Activated CD4-positive, alpha-beta T cell treated with anti-CD3 and anti-CD28 coated beads, Interleukin-2, amount 50 U/mL, for 48 hours (primary cell): ENCODE measurements around the gene TMEM127.
"Not testable (repeated sequence)": the region's sequence is repeated elsewhere in the genome, so short reads cannot be mapped to it uniquely, and the experiment has no call there.

Experiments used
- DNase-seq, 2 experiments: peaks; one replicate each; pipeline ENCODE4 v3.0.0-alpha.2; 2020

The TMEM127 gene, protein sequence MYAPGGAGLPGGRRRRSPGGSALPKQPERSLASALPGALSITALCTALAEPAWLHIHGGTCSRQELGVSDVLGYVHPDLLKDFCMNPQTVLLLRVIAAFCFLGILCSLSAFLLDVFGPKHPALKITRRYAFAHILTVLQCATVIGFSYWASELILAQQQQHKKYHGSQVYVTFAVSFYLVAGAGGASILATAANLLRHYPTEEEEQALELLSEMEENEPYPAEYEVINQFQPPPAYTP

DNA sequence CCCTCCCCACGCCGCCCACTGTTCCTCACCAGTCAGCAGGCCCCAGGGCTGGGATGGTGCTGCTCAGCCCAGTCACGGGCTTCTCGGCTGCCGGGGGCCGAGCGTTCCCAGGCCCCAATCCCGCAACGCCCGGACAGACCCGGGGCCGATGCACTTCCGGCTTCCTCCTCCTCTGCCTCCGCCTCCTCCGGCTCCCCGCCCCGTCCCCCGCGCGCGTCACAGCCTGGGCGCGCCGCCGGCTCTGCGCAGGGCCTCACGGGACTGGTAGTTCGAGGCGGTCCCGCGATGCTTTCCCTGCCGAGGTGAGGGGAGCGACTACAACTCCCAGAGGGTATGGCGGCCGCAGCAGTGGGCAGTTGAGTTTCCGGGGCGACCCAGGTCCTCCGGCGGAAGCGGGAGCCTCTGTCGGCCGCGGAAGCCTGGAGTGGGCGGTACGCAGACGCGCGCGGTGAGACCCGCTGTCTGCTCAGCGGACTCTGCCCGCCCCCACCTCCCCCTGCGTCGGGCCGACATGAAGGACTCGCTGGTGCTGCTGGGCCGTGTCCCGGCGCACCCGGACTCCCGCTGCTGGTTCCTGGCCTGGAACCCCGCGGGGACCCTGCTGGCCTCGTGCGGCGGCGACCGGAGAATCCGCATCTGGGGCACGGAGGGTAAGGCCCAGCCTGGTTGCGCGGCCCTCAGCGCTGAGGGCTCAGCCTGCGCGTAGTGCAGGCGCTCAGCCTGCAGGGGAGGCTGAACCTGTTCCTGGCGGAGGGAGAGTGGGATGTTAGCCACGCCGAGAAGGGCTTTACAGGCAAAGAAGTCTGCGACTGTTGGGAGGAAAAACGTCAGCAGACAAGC, at the start of gene TMEM127, which contains the start of gene CIAO1:
Gene TMEM127 (minus strand): TSS at position 158 of the 840 bp plus-strand sequence. CDS start 616 bp downstream, outside the sequence.
Gene CIAO1 (plus strand): TSS at position 386 of the 840 bp plus-strand sequence. CDS start 126 bp downstream, at position 512.
- DNase-seq = peak; percentile 98 to 99

DNA sequence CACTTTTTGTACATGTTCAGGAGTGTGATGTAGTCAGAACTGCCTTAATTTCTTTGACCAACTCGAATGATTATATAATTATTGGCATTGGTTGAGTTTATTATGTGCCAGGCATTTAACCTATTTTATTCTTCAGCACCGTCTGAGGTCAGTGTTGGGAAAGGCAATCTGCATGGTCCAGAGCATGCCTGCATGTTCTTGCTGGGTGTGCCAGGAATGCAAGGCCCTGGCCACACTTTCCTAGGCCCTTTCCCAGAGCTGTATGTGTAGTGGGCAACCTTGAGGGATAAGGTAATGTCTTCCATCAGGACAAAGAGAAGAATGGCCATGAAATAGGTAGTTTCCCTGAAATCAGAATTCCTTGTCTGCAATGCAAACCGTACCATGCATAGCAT, 49.2 kb upstream of the TMEM127 start:
- no peak for DNase-seq

DNA sequence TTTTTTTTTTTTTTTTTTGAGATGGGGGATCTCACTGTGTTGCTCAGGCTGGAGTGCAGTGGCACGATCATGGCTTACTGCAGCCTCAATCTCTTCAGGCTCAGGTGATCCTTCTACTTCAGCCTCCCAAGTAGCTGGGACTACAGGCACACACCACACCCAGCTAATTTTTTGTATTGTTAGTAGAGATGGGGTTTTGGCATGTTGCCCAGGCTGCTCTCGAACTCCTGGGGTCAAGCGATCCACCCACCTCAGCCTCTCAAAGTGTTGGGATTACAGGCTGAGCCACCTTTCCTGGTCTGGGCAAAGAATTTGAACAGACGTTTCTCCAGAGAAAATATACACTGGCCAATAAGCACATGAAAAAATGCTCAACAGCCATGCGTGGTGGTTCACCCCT, 42.5 kb upstream of the TMEM127 start:
- no peak for DNase-seq

DNA sequence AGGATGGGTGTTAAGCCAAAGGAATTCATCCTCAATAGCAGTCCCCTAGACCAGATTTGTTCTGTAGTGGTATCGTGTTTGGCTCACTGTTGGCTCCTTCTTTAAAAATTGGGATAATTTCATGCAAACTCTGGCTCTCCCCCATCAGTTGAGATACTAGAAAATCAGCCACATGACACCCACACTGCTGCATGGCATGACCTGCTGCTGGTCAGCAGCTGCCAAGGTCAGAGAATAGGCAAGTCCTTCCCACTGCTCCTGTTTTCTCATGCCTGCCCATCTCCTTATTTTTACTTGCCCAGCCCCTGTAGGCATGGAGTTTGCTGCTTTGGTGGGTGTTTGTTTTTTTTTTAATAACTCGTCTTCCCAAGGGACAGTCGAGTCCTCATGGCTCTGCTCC, 40.6 kb upstream of the TMEM127 start:
- DNase-seq = no peak

DNA sequence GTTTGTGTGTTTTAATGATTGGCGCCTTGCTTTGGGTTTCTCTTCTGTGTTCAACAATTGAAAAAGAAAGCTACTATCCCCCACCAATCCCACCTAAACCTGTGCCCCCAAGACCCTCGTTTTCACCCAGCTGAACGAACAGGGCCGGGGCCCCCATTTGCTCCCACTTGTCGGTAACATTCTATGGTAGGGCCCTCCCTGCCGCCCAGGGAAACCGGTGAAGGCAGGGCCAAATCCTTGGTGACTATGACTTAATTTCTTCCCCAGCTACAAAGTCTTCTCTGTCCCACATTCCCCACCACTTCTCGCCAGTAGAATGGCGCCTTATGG, 40.1 kb upstream of the TMEM127 start:
- DNase-seq = peak; percentile 23 to 29

DNA sequence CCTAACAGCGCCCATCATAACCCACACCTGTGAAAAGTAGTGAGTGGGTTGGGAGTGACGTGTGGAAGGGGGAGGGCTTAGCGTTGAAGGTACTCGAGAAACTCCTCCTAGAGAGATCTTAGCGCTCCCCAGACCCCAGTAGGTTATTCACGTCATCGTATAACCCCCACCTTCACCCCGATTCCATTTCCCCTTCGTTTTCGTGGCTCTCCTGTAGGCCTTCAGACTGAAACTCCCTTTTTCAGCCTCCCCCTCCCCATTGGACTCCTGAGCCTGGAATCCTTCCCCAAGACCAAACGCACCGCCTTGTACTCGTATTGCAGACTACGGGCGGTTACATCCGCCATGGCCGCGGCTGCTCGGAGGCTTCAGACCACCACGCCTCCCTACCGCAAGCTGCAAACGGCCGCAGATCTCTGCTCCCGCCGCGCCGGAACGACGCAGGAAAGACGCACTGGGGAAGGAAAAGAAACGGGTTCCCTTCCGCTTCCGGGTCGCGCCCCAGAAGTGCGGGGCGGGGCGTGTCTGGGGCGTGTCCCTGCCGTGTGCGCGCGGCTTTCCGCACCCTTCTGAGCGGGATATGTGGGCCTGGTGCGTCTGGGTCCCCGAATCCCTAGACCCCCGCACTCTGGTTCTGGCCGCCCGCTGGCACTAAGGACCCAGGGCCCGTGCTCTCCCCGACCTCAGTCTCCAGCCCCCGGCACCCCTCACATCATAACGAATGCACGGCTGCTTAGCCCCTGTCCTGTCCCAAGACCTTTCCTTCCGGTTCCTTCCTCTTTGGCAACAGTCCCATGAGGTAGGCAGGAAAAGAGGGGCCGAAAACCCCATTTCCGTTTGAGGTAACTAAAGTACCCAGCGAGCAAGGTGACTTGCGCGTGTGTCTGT, 39.5 kb upstream of the TMEM127 start, which contains the start of gene SNRNP200:
Gene SNRNP200 (minus strand): TSS at position 456 of the 888 bp plus-strand sequence. CDS start 109 bp downstream, at position 347.
- DNase-seq = peak; percentile 92 to 94

DNA sequence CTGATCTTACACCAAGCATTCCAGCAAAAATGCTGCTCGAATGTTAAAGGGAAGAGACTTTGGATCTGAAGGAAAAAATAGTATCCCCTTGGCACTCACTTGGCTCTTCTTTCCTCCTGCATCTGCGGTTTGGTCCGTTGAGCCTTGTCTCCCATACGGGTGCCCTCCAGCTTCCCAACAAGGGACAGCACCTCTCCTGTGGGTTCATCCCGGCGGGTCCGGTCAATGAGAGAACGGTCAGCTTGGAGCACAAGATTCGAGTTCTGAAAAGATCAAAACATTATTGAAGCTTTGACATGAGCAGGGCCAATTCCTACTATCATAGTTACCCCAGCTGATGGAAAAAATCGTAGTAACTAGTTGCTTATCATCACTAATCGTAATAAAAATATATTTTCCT, 38.8 kb upstream of the TMEM127 start:
- no peak for DNase-seq

DNA sequence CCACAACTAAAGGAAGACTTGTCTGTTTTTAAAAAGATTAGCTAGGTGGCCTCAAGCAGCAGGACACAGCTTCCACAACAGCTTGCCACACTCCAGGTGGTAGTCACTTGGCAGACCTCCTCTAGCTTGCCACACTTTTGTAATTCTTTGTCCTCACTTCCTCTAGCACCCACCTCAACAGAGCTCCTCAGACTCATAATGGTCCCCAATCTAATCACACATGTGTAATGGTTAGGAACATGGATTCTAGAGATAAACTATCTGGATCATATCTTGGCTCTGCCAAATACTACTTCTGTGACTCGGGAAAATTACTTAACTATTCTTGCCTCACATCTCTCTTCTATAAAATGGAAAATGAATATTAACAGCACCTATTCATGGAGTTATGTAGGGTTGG, 36.1 kb upstream of the TMEM127 start:
- DNase-seq = no peak

DNA sequence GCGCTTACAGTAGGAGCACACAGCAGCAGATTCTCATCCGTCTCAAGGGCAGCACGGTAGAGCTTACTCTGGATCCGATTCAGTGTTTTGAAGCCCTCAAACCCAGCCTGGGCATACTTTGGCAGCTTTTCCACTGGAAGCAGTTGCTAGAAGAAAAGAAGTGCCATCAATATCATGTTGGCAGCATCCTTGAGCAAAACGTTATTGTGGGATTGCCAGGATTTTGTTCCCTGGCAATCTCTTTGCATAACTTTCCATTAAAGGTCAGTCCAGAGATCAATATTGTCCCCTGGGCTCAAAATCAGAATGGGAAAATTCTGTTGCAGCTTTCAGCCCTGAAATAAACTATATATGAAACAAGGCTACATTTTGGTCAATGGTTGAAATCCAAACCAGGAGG, 31.1 kb upstream of the TMEM127 start:
- no peak for DNase-seq

DNA sequence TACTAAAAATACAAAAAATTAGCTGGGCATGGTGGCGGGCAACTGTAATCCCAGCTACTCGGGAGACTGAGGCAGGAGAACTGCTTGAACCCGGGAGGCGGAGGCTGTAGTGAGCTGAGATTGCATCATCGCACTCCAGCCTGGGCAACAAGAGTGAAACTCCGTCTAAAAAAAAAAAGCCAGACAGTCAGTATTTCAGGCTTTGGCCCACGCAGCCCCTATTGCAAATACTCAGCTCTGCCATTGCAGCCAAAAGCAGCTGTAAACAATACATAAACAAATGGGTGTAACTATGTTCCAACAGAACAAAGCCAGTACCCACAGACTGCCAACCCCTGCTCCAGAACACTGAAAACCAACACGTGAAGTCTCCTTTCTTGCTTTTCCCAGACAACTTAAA, 28.5 kb upstream of the TMEM127 start:
- DNase-seq = not testable (repeated sequence)

DNA sequence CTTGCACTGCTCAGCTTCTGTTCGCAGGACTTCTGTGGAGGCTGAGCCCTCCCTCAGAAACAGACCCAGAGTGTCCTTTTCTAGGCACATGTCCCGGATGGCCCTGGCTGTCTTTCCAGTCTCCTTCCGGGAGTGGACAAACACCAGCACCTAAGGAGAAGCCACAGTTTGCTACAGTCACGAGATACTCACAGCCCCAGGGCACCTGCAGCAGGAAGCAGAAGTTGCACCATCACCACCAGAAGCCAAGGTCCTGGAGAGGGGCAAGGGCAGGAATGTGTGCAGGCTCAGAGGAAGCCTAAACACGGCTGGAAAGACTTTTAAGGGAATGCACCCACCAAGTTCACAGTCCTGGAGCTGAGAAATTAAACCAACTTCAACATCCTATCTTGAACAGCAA, 26.0 kb upstream of the TMEM127 start:
- DNase-seq = no peak

DNA sequence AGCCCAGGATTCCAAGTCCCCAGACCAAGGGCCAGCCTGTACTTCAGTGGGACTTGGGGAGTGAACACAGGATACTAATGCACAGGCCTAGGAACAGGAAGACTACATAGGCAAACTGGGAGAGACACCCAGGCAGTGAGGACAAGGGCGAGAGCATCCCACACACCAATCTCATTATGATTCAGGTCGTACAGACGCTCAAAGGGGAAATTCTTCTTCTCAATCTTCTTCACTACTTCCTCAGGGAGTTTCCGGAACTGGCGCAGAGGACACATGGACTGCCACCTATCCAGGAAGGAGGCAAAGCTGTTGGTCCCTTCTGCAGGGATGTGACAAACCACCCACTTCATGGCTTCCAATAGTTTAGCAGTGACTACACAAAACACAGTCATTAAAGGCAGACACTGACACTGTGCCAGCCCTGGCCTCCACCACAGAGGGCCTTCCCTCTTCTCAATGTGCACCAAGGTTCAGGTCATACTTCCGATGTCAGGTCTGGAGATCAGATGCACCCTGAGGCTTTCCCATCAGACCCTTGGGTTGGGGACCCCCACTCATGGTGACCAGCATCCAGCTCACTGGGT, 21.6 kb upstream of the TMEM127 start:
- no peak for DNase-seq

DNA sequence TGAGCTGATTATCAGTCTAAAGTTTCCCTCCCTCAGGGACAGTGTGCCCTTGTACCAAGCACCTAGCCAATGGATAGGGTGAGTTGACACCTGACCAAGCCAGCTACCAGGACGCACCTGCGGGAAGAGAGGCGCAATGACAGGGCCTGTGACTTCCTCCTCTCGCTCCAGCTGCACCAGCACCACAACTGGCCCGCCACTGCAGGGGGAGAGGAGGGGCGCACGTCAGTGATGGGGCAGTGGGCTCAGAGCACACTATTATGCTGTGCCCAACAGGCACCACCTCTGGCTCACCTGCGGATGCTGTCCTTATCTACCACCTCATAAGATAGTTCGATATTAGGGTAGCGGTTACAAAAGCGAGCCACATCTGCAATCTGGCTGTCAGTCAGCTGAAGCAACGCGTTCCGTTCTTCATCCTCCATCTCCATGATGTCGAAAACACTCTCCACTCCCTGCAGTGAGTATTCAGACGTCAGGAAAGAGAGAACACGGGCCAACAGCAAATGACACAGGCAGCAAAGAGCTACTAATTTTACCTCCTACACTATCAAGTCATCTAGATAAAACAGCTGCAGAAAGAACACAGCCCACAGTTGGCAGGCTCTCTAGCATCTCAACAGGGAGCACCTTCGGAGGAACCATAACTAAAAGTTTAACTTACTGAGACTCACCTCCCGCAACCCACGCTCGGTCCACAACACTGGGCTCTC, 11.1 kb upstream of the TMEM127 start:
- no peak for DNase-seq

DNA sequence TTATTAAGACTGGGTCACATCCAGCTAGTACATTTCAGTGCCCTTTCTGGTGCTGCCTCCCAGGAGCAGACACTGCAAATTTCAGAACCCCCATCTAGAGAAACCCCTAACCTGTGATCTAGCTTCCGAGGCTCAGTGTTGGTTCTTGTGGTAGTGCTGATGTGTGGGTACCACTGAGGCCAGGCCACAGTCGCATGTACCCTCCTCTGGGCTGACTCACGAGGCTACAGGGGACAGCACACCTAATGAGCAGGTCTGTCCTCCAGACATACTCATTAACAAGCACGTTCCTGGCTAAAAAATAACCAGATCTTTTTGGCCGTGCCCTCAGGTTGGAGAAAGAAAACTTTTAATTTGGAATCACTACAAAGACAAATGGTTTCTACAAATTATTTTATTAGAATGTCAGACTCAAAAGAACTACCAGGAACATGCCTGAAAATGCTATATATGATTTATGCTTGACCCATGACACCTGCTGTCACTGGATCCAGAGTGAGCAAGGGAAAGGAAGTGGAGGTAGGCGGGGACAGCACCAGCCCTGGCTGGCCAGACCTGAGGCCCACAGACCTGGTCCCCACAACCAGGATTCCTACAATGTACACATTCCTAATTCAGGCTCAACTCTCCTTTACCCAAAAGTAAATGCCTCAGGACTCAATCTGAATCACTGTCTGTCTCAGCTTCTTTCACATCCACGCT, 8.7 kb upstream of the TMEM127 start:
- DNase-seq = no peak

DNA sequence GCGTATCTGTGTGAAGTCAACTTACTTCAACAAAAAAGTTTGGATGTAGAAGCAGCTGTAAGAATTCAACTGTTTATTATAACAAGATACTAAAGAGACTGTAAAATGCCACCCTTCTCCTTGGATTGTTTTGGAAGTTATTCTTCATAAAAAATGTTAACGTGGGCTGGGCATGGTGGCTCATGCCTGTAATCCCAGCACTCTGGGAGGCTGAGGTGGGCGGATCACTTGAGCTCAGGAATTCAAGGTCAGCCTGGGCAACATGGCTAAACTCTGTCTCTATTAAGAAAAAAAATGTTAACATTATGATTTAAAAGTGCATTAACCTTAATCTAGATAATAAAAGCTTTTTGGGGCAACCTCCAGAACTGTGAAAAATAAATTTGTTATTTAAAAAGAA, 8.0 kb upstream of the TMEM127 start:
- no peak for DNase-seq

DNA sequence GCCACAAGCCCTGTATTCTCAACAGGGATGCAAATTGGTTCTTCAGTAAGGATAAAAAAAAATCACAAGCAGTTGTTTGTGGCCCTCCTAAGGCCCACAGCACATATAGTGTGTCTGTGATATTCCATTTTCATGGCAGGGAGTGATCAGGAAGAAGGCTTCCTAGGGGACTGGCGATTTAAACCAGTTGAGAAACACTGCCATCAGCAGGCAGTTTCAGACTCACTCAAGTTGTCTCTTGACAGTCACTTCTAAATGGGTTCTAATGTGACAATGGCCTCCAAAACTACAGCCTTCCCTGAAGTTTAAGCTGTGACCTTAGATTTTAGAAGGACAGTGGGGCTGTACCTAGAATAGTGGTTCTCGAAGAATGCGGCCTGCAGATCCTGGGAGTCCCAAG, 6.2 kb upstream of the TMEM127 start:
- DNase-seq = no peak

DNA sequence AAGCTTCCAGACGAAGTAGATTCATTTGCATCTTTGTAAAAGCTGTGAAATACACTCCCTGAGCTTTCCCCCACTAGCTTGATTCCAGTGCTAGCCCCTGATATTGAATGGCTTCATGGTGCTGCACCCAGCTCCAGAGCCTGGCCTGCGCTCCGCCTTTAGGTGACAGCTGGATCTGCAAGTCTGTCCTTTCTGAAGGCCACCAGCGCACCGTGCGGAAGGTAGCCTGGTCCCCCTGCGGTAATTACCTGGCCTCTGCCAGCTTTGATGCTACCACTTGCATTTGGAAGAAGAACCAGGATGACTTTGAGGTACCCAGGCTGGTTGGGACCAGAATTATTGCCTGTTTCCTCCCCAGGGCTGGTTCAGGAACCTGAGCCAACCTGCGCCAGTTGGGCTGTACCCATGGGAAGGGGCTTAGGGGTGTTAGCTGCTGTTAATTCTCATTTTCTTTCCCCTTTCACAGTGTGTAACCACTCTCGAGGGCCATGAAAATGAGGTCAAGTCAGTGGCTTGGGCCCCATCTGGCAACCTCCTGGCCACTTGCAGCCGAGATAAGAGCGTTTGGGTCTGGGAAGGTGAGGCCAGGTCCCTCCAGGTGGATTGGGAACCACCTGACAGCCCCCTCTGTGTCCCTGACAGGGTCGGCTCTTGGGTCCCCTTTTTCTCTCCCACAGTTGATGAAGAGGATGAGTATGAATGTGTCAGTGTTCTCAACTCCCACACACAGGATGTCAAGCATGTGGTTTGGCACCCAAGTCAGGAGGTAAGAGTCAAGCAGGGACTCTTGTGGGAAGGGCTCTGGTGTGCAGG, 1.6 kb upstream of the TMEM127 start:
- peak; percentile 52 to 69 for DNase-seq

DNA sequence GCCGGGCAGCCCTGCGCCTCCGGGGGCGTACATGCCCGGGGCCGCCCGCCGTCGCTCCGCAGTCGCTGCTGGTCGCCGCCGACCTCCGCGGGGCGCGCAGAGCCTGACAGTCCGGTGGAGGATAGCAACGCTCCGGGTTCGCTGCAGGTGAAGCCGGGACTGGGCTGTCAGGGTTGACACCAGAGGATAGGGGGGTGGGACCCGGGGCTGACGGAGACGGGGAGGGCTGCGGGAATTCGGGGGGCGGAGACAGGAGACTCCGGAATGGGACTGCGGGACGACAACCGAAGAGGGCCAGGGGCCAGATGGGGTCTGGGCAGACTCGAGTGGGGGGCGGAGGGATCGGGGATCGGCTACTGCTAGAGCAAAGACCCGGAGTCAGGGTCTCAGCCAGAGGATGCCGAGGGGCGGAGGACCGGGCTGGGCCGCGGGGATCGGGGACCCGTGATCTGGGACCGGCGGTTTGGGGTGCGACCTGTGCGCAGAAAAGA, 403 bp downstream of the TMEM127 start:
- DNase-seq = peak in 1 of 2 experiments; percentile 33

DNA sequence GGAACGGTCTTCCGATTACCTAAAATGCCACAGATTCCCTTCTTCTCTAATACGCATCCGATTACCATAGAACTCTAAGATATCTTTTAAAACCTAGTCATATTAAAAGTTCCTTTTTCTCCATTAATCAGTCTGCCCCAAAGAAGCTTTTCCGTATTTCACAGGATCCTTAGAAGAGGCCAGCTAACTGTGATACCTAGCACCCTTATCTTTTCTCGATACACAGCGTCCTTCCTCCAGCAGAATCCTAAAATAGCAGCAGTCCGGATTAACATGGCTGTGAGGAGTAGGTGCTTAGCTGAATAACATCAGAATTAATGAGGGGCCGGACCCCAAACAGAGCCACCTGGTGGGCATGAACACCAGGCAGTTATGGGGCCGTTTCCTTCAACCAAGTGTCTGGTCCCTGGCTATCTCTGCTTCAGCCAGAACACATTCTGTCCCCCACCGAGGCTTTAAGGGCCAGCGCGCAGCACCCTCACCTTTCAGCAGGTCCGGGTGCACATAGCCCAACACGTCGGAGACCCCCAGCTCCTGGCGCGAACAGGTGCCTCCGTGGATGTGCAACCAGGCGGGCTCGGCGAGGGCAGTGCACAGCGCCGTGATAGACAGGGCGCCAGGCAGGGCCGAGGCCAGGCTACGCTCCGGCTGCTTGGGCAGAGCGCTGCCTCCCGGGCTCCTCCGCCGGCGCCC, 995 bp downstream of the TMEM127 start:
- DNase-seq = peak in 1 of 2 experiments; percentile 28

DNA sequence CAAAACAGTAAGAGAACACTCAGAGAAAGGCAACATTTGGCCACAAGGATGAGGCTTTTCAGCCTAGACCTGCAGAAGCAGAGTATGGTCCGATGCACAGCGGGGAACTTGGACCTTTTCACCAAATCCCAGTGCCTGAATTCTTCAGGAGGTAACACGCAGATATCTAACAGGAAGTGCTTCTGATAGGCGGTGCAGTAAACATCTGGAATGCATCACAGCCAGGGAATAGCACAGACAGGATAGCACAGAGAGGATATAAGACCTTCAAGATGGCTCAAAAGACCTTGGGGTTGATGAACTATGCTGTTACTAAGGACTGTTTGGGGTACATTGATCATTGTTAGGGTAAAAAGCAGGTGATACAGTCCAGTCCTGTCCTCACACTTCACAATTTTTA, 1.7 kb downstream of the TMEM127 start:
- no peak for DNase-seq
